ENCODE data around the gene CAPN14.

GRCh38 chr2:31136732-31137131, 80.6 kb downstream of the CAPN14 start:
- TF ChIP-seq, protein P1, sequence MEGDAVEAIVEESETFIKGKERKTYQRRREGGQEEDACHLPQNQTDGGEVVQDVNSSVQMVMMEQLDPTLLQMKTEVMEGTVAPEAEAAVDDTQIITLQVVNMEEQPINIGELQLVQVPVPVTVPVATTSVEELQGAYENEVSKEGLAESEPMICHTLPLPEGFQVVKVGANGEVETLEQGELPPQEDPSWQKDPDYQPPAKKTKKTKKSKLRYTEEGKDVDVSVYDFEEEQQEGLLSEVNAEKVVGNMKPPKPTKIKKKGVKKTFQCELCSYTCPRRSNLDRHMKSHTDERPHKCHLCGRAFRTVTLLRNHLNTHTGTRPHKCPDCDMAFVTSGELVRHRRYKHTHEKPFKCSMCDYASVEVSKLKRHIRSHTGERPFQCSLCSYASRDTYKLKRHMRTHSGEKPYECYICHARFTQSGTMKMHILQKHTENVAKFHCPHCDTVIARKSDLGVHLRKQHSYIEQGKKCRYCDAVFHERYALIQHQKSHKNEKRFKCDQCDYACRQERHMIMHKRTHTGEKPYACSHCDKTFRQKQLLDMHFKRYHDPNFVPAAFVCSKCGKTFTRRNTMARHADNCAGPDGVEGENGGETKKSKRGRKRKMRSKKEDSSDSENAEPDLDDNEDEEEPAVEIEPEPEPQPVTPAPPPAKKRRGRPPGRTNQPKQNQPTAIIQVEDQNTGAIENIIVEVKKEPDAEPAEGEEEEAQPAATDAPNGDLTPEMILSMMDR (conservative IDR thresholded peaks at IDR 0.05; ENCODE audit: low read depth, low read length) = no peak
- TF ChIP-seq EZH2 (IDR thresholded peaks at IDR 0.05; ENCODE audit: borderline replicate concordance, low read depth, low read length, poor library complexity, severe bottlenecking) = no peak
